Measurements from ENCODE around the gene PRELID1. TPM values are rescaled to one million over a fixed set of nuclear protein-coding genes. Genes with fewer than 3 reads are reported as not detected.
A peak's percentile ranks its signal among the peaks of the same experiment; 100 is the strongest.

PRELID1 gene
- total RNA-seq, 1 donor, result 82.2 TPM

GRCh38 chr5:177269976-177270375, 33.6 kb upstream of the PRELID1 start:
- Histone ChIP-seq H3K27ac (ENCODE audit: low read depth, low read length) (no peak overlapping the region), H3K27me3 (ENCODE audit: insufficient read depth, low read length) (no peaks in the 10 kb centered on the region), H3K9me3 (ENCODE audit: low read depth, low read length) (no peaks in the 10 kb centered on the region), H3K36me3 (ENCODE audit: insufficient read depth, low read length) (peaks cover 74% of the 10 kb centered on the region), H3K4me3 (ENCODE audit: insufficient read depth, low read length) (no peak overlapping the region), H3K4me1 (ENCODE audit: insufficient read depth, low read length) (peaks cover 8% of the 10 kb centered on the region), H4K20me1 (ENCODE audit: insufficient read depth, low read length) (peaks cover 4% of the 10 kb centered on the region), H3K4me2 (ENCODE audit: insufficient read depth, low read length) (no peak overlapping the region), H2AFZ (ENCODE audit: low read length) (no peak overlapping the region), H3K79me2 (ENCODE audit: insufficient read depth, low read length) (peaks cover 16% of the 10 kb centered on the region)
- no peak for DNase-seq (ENCODE audit: insufficient read length, low spot score, missing footprints)
- no peak for TF ChIP-seq CTCF (IDR thresholded peaks at IDR 0.05; ENCODE audit: extremely low read depth, low read depth, low read length)

GRCh38 chr5:177270653-177271052, 32.9 kb upstream of the PRELID1 start:
- H4K20me1 ChIP-seq (ENCODE audit: insufficient read depth, low read length), result peaks cover 4% of the 10 kb centered on the region
- TF ChIP-seq CTCF (IDR thresholded peaks at IDR 0.05; ENCODE audit: extremely low read depth, low read depth, low read length), result no peak
- H3K4me3 ChIP-seq (ENCODE audit: insufficient read depth, low read length), result no peak overlapping the region
- peaks cover 16% of the 10 kb centered on the region for H3K79me2 ChIP-seq (ENCODE audit: insufficient read depth, low read length)
- no peak overlapping the region for H2AFZ ChIP-seq (ENCODE audit: low read length)
- peaks cover 72% of the 10 kb centered on the region for H3K36me3 ChIP-seq (ENCODE audit: insufficient read depth, low read length)
- no peaks in the 10 kb centered on the region for H3K9me3 ChIP-seq (ENCODE audit: low read depth, low read length)
- H3K27me3 ChIP-seq (ENCODE audit: insufficient read depth, low read length), result no peaks in the 10 kb centered on the region
- DNase-seq (ENCODE audit: insufficient read length, low spot score, missing footprints), result peak; percentile 14
- H3K4me2 ChIP-seq (ENCODE audit: insufficient read depth, low read length), result no peak overlapping the region
- H3K27ac ChIP-seq (ENCODE audit: low read depth, low read length), result no peak overlapping the region
- peaks cover 8% of the 10 kb centered on the region for H3K4me1 ChIP-seq (ENCODE audit: insufficient read depth, low read length)

- no peak for TF ChIP-seq CTCF (IDR thresholded peaks at IDR 0.05; ENCODE audit: extremely low read depth, low read depth, low read length)
- Histone ChIP-seq H2AFZ (ENCODE audit: low read length) (no peak overlapping the region), H3K27ac (ENCODE audit: low read depth, low read length) (no peak overlapping the region), H3K9me3 (ENCODE audit: low read depth, low read length) (no peaks in the 10 kb centered on the region), H3K79me2 (ENCODE audit: insufficient read depth, low read length) (peaks cover 16% of the 10 kb centered on the region), H4K20me1 (ENCODE audit: insufficient read depth, low read length) (peaks cover 4% of the 10 kb centered on the region), H3K4me2 (ENCODE audit: insufficient read depth, low read length) (no peak overlapping the region), H3K27me3 (ENCODE audit: insufficient read depth, low read length) (no peaks in the 10 kb centered on the region), H3K4me1 (ENCODE audit: insufficient read depth, low read length) (peaks cover 8% of the 10 kb centered on the region), H3K36me3 (ENCODE audit: insufficient read depth, low read length) (peaks cover 72% of the 10 kb centered on the region), H3K4me3 (ENCODE audit: insufficient read depth, low read length) (no peak overlapping the region)
- peak; percentile 73 for DNase-seq (ENCODE audit: insufficient read length, low spot score, missing footprints)
These were observed 32.5 kb upstream of the PRELID1 start for GRCh38 chr5:177271113-177271512.

- Histone ChIP-seq H3K4me3 (ENCODE audit: insufficient read depth, low read length) (no peak overlapping the region), H3K79me2 (ENCODE audit: insufficient read depth, low read length) (peaks cover 10% of the 10 kb centered on the region)
- TF ChIP-seq CTCF (IDR thresholded peaks at IDR 0.05; ENCODE audit: extremely low read depth, low read depth, low read length), result no peak
These were observed 27.7 kb upstream of the PRELID1 start for GRCh38 chr5:177275883-177276282.

More at GRCh38 chr5:177275883-177276282, 27.7 kb upstream of the PRELID1 start:
- Histone ChIP-seq H3K4me2 (ENCODE audit: insufficient read depth, low read length) (no peak overlapping the region), H3K36me3 (ENCODE audit: insufficient read depth, low read length) (peaks cover 68% of the 10 kb centered on the region), H3K9me3 (ENCODE audit: low read depth, low read length) (no peaks in the 10 kb centered on the region), H3K4me1 (ENCODE audit: insufficient read depth, low read length) (peaks cover 1% of the 10 kb centered on the region), H4K20me1 (ENCODE audit: insufficient read depth, low read length) (no peaks in the 10 kb centered on the region), H3K27me3 (ENCODE audit: insufficient read depth, low read length) (no peaks in the 10 kb centered on the region), H3K27ac (ENCODE audit: low read depth, low read length) (no peak overlapping the region), H2AFZ (ENCODE audit: low read length) (no peak overlapping the region)
- no peak for DNase-seq (ENCODE audit: insufficient read length, low spot score, missing footprints)
